Lung microvascular endothelial cell (primary cell): ENCODE data around the gene FNDC3B. TPM values are rescaled to one million over a fixed set of nuclear protein-coding genes. Genes with fewer than 3 reads are reported as not detected.

Source experiments
- DNase-seq, 2 donors: peaks; one replicate each; pipeline versions ENCODE4 v3.0.0 to v3.0.0-alpha.2; 2010; ENCODE audit warnings: low read depth in 2 of 2
- total RNA-seq: library from RNA; depleted of rRNA; stranded (reverse); fragments of >200 nt; gene quantifications from 2 replicates; pipeline ENCODE4 v1.2.1, GENCODE V29; 2014

The FNDC3B gene
- total RNA-seq, 1 donor from 2014 or later: 74.6 TPM

GRCh38 chr3:172166261-172166660 is 126.9 kb downstream of the FNDC3B start:
- DNase-seq: no peak

GRCh38 chr3:172166890-172167289 is 127.5 kb downstream of the FNDC3B start:
- no peak for DNase-seq

- no peak for DNase-seq
Observed at GRCh38 chr3:172167892-172168648, 128.7 kb downstream of the FNDC3B start.

- no peak for DNase-seq
Observed at GRCh38 chr3:172170073-172170709, 130.8 kb downstream of the FNDC3B start.

- no peak for DNase-seq
Observed at GRCh38 chr3:172170841-172171240, 131.5 kb downstream of the FNDC3B start.

GRCh38 chr3:172171396-172172075 is 132.2 kb downstream of the FNDC3B start:
- DNase-seq: no peak

GRCh38 chr3:172173316-172174254 is 134.2 kb downstream of the FNDC3B start:
- DNase-seq: no peak

- peak; percentile 38 to 55 for DNase-seq
Observed at GRCh38 chr3:172174513-172175253, 135.3 kb downstream of the FNDC3B start.

- peak in 1 of 2 donors; percentile 12 for DNase-seq
Observed at GRCh38 chr3:172175254-172175599, 135.8 kb downstream of the FNDC3B start.

- DNase-seq: peak in 1 of 2 donors; percentile 47
Observed at GRCh38 chr3:172176061-172176770, 136.8 kb downstream of the FNDC3B start.

GRCh38 chr3:172177046-172177445 is 137.7 kb downstream of the FNDC3B start:
- DNase-seq: peak in 1 of 2 donors; percentile 58

- DNase-seq: no peak
Observed at GRCh38 chr3:172177803-172178316, 138.5 kb downstream of the FNDC3B start.

GRCh38 chr3:172179680-172180399 is 140.5 kb downstream of the FNDC3B start:
- DNase-seq: no peak

GRCh38 chr3:172180473-172180872 is 141.1 kb downstream of the FNDC3B start:
- DNase-seq: no peak

- peak; percentile 48 to 91 for DNase-seq
Observed at GRCh38 chr3:172181932-172182586, 142.7 kb downstream of the FNDC3B start.

GRCh38 chr3:172182797-172183196 is 143.4 kb downstream of the FNDC3B start:
- DNase-seq: no peak

GRCh38 chr3:172184106-172184822 is 144.9 kb downstream of the FNDC3B start:
- no peak for DNase-seq

- DNase-seq: no peak
Observed at GRCh38 chr3:172185907-172186306, 146.5 kb downstream of the FNDC3B start.
